ENCODE measurements around the gene DCAF15. TPM values are rescaled to one million over a fixed set of nuclear protein-coding genes. Genes with fewer than 3 reads are reported as not detected.

Gene DCAF15
- total RNA-seq, 1 donor from 2014 or later: 21.0 TPM

DNA sequence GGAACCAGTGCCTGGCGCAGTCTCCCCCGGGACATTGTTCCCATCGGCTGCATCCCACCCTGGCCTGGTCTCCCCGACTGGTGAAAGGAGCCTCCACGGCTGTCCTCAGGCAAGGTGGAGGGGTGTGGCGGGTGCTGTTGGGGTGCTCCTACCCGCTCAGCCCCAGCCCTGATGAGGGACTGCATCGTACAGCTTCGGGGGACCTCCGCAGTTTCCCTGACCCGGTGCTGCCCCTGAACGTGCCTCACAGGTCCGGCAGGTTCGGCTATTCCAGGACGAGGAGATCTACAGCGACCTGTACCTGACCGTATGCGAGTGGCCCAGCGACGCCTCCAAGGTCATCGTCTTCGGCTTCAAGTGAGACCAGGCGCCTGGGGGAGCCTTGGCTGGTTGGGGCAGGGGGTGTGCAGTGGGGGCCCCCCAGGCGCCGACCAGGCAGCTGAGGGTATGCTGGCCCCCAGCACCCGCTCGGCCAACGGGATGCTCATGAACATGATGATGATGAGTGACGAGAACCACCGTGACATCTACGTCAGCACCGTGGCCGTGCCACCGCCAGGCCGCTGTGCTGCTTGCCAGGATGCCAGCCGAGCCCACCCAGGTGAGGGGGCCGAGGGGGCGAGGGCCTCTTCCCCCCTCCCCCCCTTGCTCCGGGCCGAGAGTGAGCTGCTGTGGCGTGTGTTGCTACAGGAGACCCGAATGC, 3.5 kb downstream of the DCAF15 start:
- DNase-seq (ENCODE audit: low spot score): no peak
- Mint-ChIP-seq H3K4me1 (ENCODE audit: low read depth) (peaks cover 12% of the 10 kb centered on the region), H3K4me3 (ENCODE audit: unreplicated experiment) (no peak overlapping the region), H3K36me3 (ENCODE audit: low read depth) (peaks cover 11% of the 10 kb centered on the region), H3K9me3 (ENCODE audit: low read depth) (no peaks in the 10 kb centered on the region), H3K27me3 (ENCODE audit: low read depth) (no peaks in the 10 kb centered on the region), H3K27ac (ENCODE audit: unreplicated experiment) (no peak overlapping the region)
- TF ChIP-seq, protein P1, sequence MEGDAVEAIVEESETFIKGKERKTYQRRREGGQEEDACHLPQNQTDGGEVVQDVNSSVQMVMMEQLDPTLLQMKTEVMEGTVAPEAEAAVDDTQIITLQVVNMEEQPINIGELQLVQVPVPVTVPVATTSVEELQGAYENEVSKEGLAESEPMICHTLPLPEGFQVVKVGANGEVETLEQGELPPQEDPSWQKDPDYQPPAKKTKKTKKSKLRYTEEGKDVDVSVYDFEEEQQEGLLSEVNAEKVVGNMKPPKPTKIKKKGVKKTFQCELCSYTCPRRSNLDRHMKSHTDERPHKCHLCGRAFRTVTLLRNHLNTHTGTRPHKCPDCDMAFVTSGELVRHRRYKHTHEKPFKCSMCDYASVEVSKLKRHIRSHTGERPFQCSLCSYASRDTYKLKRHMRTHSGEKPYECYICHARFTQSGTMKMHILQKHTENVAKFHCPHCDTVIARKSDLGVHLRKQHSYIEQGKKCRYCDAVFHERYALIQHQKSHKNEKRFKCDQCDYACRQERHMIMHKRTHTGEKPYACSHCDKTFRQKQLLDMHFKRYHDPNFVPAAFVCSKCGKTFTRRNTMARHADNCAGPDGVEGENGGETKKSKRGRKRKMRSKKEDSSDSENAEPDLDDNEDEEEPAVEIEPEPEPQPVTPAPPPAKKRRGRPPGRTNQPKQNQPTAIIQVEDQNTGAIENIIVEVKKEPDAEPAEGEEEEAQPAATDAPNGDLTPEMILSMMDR (IDR thresholded peaks at IDR 0.05): no peak

DNA sequence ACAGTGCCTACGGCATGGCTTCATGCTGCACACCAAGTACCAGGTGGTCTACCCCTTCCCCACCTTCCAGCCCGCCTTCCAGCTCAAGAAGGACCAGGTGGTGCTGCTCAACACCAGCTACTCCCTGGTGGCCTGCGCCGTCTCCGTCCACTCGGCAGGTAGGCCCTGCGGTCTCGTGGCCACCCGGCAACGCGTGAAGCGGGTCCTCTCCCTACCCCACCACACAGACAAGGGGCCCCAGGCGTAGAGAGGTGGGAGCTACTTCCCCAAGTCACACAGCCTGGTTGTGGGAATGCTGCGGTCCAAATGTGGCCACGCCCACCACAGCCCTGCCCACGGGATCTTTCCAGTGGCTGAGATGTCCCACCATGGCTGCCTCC, 4.0 kb downstream of the DCAF15 start:
- TF ChIP-seq, protein P1 (IDR thresholded peaks at IDR 0.05): no peak

GRCh38 chr19:13957051-13957450, 4.7 kb downstream of the DCAF15 start:
- peaks cover 17% of the 10 kb centered on the region for H3K36me3 Mint-ChIP-seq (ENCODE audit: low read depth)
- DNase-seq (ENCODE audit: low spot score): no peak
- TF ChIP-seq, protein P1 (IDR thresholded peaks at IDR 0.05): no peak
- no peak overlapping the region for H3K27ac Mint-ChIP-seq (ENCODE audit: unreplicated experiment)
- H3K9me3 Mint-ChIP-seq (ENCODE audit: low read depth): no peaks in the 10 kb centered on the region
- H3K4me3 Mint-ChIP-seq (ENCODE audit: unreplicated experiment): no peak overlapping the region
- H3K4me1 Mint-ChIP-seq (ENCODE audit: low read depth): peaks cover 10% of the 10 kb centered on the region
- H3K27me3 Mint-ChIP-seq (ENCODE audit: low read depth): no peaks in the 10 kb centered on the region

More for the DNA sequence above, 4.0 kb downstream of the DCAF15 start:
- Mint-ChIP-seq H3K4me1 (ENCODE audit: low read depth) (peaks cover 12% of the 10 kb centered on the region), H3K9me3 (ENCODE audit: low read depth) (no peaks in the 10 kb centered on the region), H3K27me3 (ENCODE audit: low read depth) (no peaks in the 10 kb centered on the region), H3K4me3 (ENCODE audit: unreplicated experiment) (no peak overlapping the region), H3K36me3 (ENCODE audit: low read depth) (peaks cover 13% of the 10 kb centered on the region), H3K27ac (ENCODE audit: unreplicated experiment) (no peak overlapping the region)
- no peak for DNase-seq (ENCODE audit: low spot score)

GRCh38 chr19:13958043-13958442, 5.7 kb downstream of the DCAF15 start:
- Mint-ChIP-seq H3K9me3 (ENCODE audit: low read depth) (no peaks in the 10 kb centered on the region), H3K4me1 (ENCODE audit: low read depth) (peaks cover 9% of the 10 kb centered on the region), H3K27me3 (ENCODE audit: low read depth) (no peaks in the 10 kb centered on the region), H3K36me3 (ENCODE audit: low read depth) (peaks cover 17% of the 10 kb centered on the region), H3K27ac (ENCODE audit: unreplicated experiment) (no peak overlapping the region), H3K4me3 (ENCODE audit: unreplicated experiment) (no peak overlapping the region)
- DNase-seq (ENCODE audit: low spot score): no peak
- TF ChIP-seq, protein P1 (IDR thresholded peaks at IDR 0.05): no peak

DNA sequence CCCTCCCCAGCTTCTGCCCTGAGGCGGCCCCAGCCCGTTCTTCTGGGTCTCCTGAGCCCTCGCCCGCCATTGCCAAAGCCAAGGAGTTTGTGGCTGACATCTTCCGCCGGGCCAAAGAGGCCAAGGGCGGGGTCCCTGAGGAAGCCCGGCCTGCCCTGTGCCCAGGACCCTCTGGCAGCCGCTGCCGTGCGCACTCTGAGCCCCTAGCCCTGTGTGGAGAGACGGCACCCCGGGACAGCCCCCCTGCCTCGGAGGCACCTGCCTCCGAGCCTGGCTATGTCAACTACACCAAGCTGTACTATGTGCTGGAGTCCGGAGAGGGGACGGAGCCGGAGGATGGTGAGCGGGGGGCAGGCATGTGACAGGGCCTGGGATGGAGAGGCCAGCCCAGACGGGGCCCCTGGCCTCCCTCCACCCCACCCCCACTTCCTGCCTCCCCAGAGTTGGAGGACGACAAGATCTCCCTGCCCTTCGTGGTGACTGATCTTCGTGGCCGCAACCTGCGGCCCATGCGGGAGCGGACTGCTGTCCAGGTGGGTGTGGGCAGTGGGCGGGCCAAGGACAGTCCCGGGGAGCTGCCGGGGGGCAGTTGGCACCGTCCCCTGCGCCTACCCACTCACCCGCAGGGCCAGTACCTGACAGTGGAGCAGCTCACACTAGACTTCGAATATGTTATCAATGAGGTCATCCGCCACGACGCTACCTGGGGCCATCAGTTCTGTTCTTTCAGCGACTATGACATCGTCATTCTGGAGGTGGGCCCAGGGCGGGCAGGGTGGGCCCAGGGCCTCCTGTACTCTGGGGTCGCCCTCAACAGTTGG, 7.0 kb downstream of the DCAF15 start:
- H3K27ac Mint-ChIP-seq (ENCODE audit: unreplicated experiment): no peak overlapping the region
- H3K4me1 Mint-ChIP-seq (ENCODE audit: low read depth): no peaks in the 10 kb centered on the region
- H3K9me3 Mint-ChIP-seq (ENCODE audit: low read depth): no peaks in the 10 kb centered on the region
- H3K27me3 Mint-ChIP-seq (ENCODE audit: low read depth): no peaks in the 10 kb centered on the region
- TF ChIP-seq, protein P1 (IDR thresholded peaks at IDR 0.05): no peak
- no peak overlapping the region for H3K4me3 Mint-ChIP-seq (ENCODE audit: unreplicated experiment)
- H3K36me3 Mint-ChIP-seq (ENCODE audit: low read depth): peaks cover 17% of the 10 kb centered on the region
- DNase-seq (ENCODE audit: low spot score): no peak
